IMR-90 (cell line): ENCODE data around the gene WNT2B. TPM values are rescaled to one million over a fixed set of nuclear protein-coding genes. Genes with fewer than 3 reads are reported as not detected.
"Not testable (repeated sequence)": the region's sequence is repeated elsewhere in the genome, so short reads cannot be mapped to it uniquely, and the experiment has no call there.

Experiments used
- ATAC-seq: fragments of 200-7000 bp; cut with Tn5 transposase; 2 replicates; pipeline ENCODE4 v1.9.1; 2020; ENCODE audit warnings: low read depth, mild to moderate bottlenecking, moderate library complexity
- BruUV-seq: library from RNA; stranded (reverse); fragments of 400-500 nt; replicated peaks from 2 replicates; lab custom pipeline; 2021; lab: Mats Ljungman, UMichigan
- CTCF ChIA-PET: fragments of 300-600 bp; formaldehyde crosslinking; extraction: SDS; loops from one replicate; lab custom pipeline; 2021; ENCODE audit warnings: antibody characterized with exemption; lab: Yijun Ruan, JAX
- POLR2A ChIA-PET: fragments of 300-600 bp; sonication (Branson Sonifier 250); formaldehyde crosslinking; loops from one replicate; lab custom pipeline; 2022; ENCODE audit warnings: antibody characterized with exemption; ENCODE audit not compliant: unreplicated experiment; lab: Charles Lee
- DNase-seq: peaks from one replicate; pipeline ENCODE4 v3.0.0; 2013
- H2AFZ ChIP-seq: replicated peaks from 2 replicates; pipeline ENCODE3; 2013; ENCODE audit warnings: low read length, mild to moderate bottlenecking; ENCODE audit not compliant: poor library complexity
- H2AK5ac ChIP-seq: 2 replicates; pipeline ENCODE4 v1.6.1; 2013; ENCODE audit warnings: low read depth, low read length, inconsistent platforms
- H2AK9ac ChIP-seq: replicated peaks from 2 replicates; pipeline ENCODE3; 2013; ENCODE audit warnings: mild to moderate bottlenecking, low read depth, low read length, moderate library complexity; ENCODE audit not compliant: poor library complexity
- H2BK120ac ChIP-seq: 2 replicates; pipeline ENCODE4 v1.6.1; 2013; ENCODE audit warnings: low read depth, low read length, inconsistent platforms
- H2BK15ac ChIP-seq: 3 replicates; pipeline ENCODE4 v1.6.1; 2013; ENCODE audit warnings: low read depth, low read length, inconsistent platforms
- H2BK20ac ChIP-seq: 2 replicates; pipeline ENCODE4 v1.6.1; 2013; ENCODE audit warnings: low read depth, mild to moderate bottlenecking, inconsistent platforms, low read length, moderate library complexity
- H2BK5ac ChIP-seq: 2 replicates; pipeline ENCODE4 v1.6.1; 2013; ENCODE audit warnings: mild to moderate bottlenecking, low read depth, low read length, inconsistent platforms; ENCODE audit not compliant: poor library complexity, severe bottlenecking
- H3K14ac ChIP-seq: replicated peaks from 2 replicates; pipeline ENCODE4 v1.6.1; 2013; ENCODE audit warnings: low read depth, low read length, inconsistent platforms
- H3K18ac ChIP-seq: 2 replicates; pipeline ENCODE4 v1.6.1; 2013; ENCODE audit warnings: low read depth, low read length, control low read depth
- H3K23ac ChIP-seq: 2 replicates; pipeline ENCODE4 v1.6.1; 2013; ENCODE audit warnings: low read depth, low read length, inconsistent platforms
- H3K27ac ChIP-seq: 2 replicates; pipeline ENCODE4 v1.5.1; 2013; ENCODE audit warnings: mild to moderate bottlenecking, control low read depth, low read length; ENCODE audit not compliant: insufficient read depth
- H3K27me3 ChIP-seq: 2 replicates; pipeline ENCODE4 v1.6.1; 2013; ENCODE audit warnings: low read length; ENCODE audit not compliant: control insufficient read depth, insufficient read depth
- H3K36me3 ChIP-seq: 2 replicates; pipeline ENCODE4 v1.6.1; 2013; ENCODE audit warnings: low read length, mixed read lengths; ENCODE audit not compliant: control insufficient read depth, insufficient read depth
- H3K4ac ChIP-seq: 2 replicates; pipeline ENCODE4 v1.6.1; 2013; ENCODE audit warnings: low read depth, low read length, inconsistent platforms
- H3K4me1 ChIP-seq: 2 replicates; pipeline ENCODE4 v1.6.1; 2013; ENCODE audit warnings: low read length, mixed read lengths; ENCODE audit not compliant: control insufficient read depth, insufficient read depth
- H3K4me2 ChIP-seq: 2 replicates; pipeline ENCODE4 v1.6.1; 2013; ENCODE audit warnings: low read depth, mild to moderate bottlenecking, control low read depth, low read length, moderate library complexity
- H3K4me3 ChIP-seq: 2 replicates; pipeline ENCODE4 v1.5.1; 2013; ENCODE audit warnings: low read depth, mild to moderate bottlenecking, control low read depth, low read length, moderate library complexity; ENCODE audit not compliant: insufficient read depth
- H3K56ac ChIP-seq: 2 replicates; pipeline ENCODE4 v1.6.1; 2013; ENCODE audit warnings: low read length, inconsistent platforms; ENCODE audit not compliant: insufficient read depth; ENCODE audit errors: extremely low read depth
- H3K79me1 ChIP-seq, 2 experiments: 2 replicates each; pipeline ENCODE4 v1.6.1; 2013; ENCODE audit warnings: low read length in 2 of 2, inconsistent platforms in 1 of 2, low read depth in 1 of 2
- H3K9ac ChIP-seq: 2 replicates; pipeline ENCODE4 v1.6.1; 2013; ENCODE audit warnings: low read depth, low read length, control low read depth
- H3K9me1 ChIP-seq: 2 replicates; pipeline ENCODE4 v1.6.1; 2013; ENCODE audit warnings: low read length, inconsistent platforms; ENCODE audit not compliant: insufficient read depth
- H3K9me3 ChIP-seq: 2 replicates; pipeline ENCODE4 v1.6.1; 2013; ENCODE audit warnings: low read length; ENCODE audit not compliant: control insufficient read depth, insufficient read depth
- H4K20me1 ChIP-seq: 2 replicates; pipeline ENCODE4 v1.6.1; 2013; ENCODE audit warnings: low read length, inconsistent platforms; ENCODE audit not compliant: insufficient read depth
- H4K5ac ChIP-seq: 2 replicates; pipeline ENCODE4 v1.6.1; 2013; ENCODE audit warnings: mild to moderate bottlenecking, low read depth, low read length, control low read depth
- H4K8ac ChIP-seq, 2 experiments: 2 replicates each; pipeline ENCODE4 v1.6.1; 2013; ENCODE audit warnings: low read depth in 2 of 2, low read length in 2 of 2, control low read depth in 1 of 2, inconsistent platforms in 1 of 2
- H4K91ac ChIP-seq: 2 replicates; pipeline ENCODE4 v1.6.1; 2013; ENCODE audit warnings: low read depth, low read length, inconsistent platforms; ENCODE audit not compliant: insufficient read depth
- WGBS, 2 experiments: methylation state at CpG; one replicate each; pipeline versions ENCODE4 v1.1.5 to v1.1.7; 2013; ENCODE audit warnings: missing lambda C conversion rate in 2 of 2; ENCODE audit not compliant: insufficient read length in 1 of 2; ENCODE audit errors: extremely low coverage in 2 of 2; 5-methylcytosine and 5-hydroxymethylcytosine counted together
- dilution Hi-C: fragments of 300-500 bp; cut with HindIII; formaldehyde crosslinking; loops from one replicate; pipeline ENCODE4 v1.14.3; 2018; ENCODE audit warnings: low sequenced_read_pairs; ENCODE audit not compliant: unreplicated experiment
- in situ Hi-C: fragments of 300-500 bp; cut with MboI; formaldehyde crosslinking; loops from 3 replicates; pipeline ENCODE4 v1.14.3; 2019; ENCODE audit warnings: low sequenced_read_pairs, inconsistent platforms, mixed read lengths
- intact Hi-C: fragments of 100-400 bp; cut with micrococcal nuclease; formaldehyde crosslinking; loops from 2 replicates; pipeline ENCODE4 v1.10.0; 2022
- polyA plus RNA-seq, 3 experiments: library from polyadenylated mRNA; depleted of rRNA; stranded (reverse); fragments of >200 nt; gene quantifications; 2 replicates each; pipeline ENCODE4 v1.2.3, GENCODE V29; 2012; ENCODE audit warnings: low replicate concordance in 1 of 3
- total RNA-seq: library from RNA; depleted of rRNA; stranded (reverse); fragments of >200 nt; gene quantifications from 2 replicates; pipeline ENCODE4 v1.2.3, GENCODE V29; 2012

The WNT2B gene
- total and polyA plus RNA-seq, 2 of the 4 experiments (the other 2 are of a cell fraction), result 0.50 to 0.54 TPM

GRCh38 chr1:112486063-112486462, 22.7 kb upstream of the WNT2B start:
- H2BK120ac ChIP-seq, H3K79me1 ChIP-seq, H3K9ac ChIP-seq, BruUV-seq, H3K18ac ChIP-seq, ATAC-seq, H4K20me1 ChIP-seq, H3K36me3 ChIP-seq, DNase-seq, dilution Hi-C loops, H2AFZ ChIP-seq, H4K91ac ChIP-seq, H3K27ac ChIP-seq, H2AK9ac ChIP-seq, H2BK20ac ChIP-seq, H3K9me1 ChIP-seq, H2BK15ac ChIP-seq, H3K14ac ChIP-seq, H3K4me1 ChIP-seq, H3K4ac ChIP-seq, H2BK5ac ChIP-seq, H4K5ac ChIP-seq, H3K56ac ChIP-seq, H3K27me3 ChIP-seq, H2AK5ac ChIP-seq, H4K8ac ChIP-seq, H3K4me3 ChIP-seq, CTCF ChIA-PET, in situ Hi-C loops, POLR2A ChIA-PET, H3K23ac ChIP-seq, H3K9me3 ChIP-seq, intact Hi-C loops, H3K4me2 ChIP-seq: not testable (repeated sequence)
- WGBS, 2 experiments, result no CpG with 5 or more reads among the region's 1 CpG
